ENCODE measurements around the gene FAM209A. TPM values are rescaled to one million over a fixed set of nuclear protein-coding genes. Genes with fewer than 3 reads are reported as not detected.

FAM209A gene
- total RNA-seq, 6 experiments from 2014 or later = 0.24 to 0.37 TPM; not detected in 4

DNA sequence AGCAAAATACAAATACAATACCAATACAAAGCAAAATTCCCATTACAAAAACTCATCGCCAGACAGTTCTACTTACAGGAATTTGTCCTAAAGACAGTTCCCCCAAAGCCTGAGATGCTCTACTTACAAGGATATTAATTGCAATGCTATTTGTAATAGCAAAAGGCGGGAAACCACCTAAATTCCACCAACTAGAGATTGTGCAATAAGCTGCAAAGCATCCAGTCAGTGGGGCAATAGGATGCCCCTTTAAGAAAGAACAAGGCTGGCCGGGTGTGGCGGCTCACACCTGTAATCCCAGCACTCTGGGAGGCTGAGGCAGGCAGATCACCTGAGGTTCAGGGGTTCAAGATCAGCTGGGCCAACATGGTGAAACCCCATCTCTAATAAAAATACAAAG, 47.6 kb downstream of the FAM209A start:
- H3K4me1 ChIP-seq = no peaks in the 10 kb centered on the region
- no peaks in the 10 kb centered on the region for H3K36me3 ChIP-seq
- intact Hi-C loops (cut with DNase I) = no loop called here
- no peak overlapping the region for H3K27ac ChIP-seq
- no peak overlapping the region for H3K4me3 ChIP-seq
- H3K27me3 ChIP-seq = no peaks in the 10 kb centered on the region
- ATAC-seq (no peak), DNase-seq (no peak)
- H3K9me3 ChIP-seq = no peaks in the 10 kb centered on the region
- WGBS (ENCODE audit: insufficient coverage, low coverage, low lambda C conversion rate, missing lambda C conversion rate) = 78% methylated on average over 4 of the region's 4 CpGs
- no peak for TF ChIP-seq POLR2A (IDR thresholded peaks at IDR 0.05)
- TF ChIP-seq, protein P1, sequence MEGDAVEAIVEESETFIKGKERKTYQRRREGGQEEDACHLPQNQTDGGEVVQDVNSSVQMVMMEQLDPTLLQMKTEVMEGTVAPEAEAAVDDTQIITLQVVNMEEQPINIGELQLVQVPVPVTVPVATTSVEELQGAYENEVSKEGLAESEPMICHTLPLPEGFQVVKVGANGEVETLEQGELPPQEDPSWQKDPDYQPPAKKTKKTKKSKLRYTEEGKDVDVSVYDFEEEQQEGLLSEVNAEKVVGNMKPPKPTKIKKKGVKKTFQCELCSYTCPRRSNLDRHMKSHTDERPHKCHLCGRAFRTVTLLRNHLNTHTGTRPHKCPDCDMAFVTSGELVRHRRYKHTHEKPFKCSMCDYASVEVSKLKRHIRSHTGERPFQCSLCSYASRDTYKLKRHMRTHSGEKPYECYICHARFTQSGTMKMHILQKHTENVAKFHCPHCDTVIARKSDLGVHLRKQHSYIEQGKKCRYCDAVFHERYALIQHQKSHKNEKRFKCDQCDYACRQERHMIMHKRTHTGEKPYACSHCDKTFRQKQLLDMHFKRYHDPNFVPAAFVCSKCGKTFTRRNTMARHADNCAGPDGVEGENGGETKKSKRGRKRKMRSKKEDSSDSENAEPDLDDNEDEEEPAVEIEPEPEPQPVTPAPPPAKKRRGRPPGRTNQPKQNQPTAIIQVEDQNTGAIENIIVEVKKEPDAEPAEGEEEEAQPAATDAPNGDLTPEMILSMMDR (IDR thresholded peaks at IDR 0.05) = no peak

DNA sequence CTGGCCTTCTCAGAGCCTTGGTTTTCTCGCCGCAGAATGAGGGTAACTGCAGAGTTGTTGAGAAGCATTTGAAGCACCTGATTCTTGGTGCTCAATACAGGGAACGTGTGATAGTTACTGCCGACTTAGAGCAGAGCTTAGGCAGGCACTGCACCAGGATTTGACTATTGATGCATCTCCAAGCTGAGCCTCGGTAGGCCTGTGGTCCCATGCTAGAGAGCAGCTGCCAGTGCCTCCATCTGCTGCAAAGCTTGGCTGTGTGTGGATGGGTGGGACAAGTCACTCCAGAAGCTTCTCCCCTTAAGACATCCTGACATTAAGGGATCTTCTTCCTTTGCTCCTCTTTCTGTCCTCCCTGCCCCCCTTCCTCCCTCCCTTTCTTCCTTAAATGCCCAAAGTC, 49.4 kb downstream of the FAM209A start:
- WGBS (ENCODE audit: insufficient coverage, low coverage, low lambda C conversion rate, missing lambda C conversion rate) = 30% methylated on average over 2 of the region's 5 CpGs
- Histone ChIP-seq H3K4me3 (no peak overlapping the region), H3K4me1 (no peaks in the 10 kb centered on the region), H3K27me3 (no peaks in the 10 kb centered on the region), H3K9me3 (no peaks in the 10 kb centered on the region), H3K27ac (no peak overlapping the region), H3K36me3 (no peaks in the 10 kb centered on the region)
- intact Hi-C loops (cut with DNase I) = no loop called here
- ATAC-seq (no peak), DNase-seq (no peak)
- TF ChIP-seq, protein P1 (IDR thresholded peaks at IDR 0.05) = no peak
- no peak for TF ChIP-seq POLR2A (IDR thresholded peaks at IDR 0.05)

DNA sequence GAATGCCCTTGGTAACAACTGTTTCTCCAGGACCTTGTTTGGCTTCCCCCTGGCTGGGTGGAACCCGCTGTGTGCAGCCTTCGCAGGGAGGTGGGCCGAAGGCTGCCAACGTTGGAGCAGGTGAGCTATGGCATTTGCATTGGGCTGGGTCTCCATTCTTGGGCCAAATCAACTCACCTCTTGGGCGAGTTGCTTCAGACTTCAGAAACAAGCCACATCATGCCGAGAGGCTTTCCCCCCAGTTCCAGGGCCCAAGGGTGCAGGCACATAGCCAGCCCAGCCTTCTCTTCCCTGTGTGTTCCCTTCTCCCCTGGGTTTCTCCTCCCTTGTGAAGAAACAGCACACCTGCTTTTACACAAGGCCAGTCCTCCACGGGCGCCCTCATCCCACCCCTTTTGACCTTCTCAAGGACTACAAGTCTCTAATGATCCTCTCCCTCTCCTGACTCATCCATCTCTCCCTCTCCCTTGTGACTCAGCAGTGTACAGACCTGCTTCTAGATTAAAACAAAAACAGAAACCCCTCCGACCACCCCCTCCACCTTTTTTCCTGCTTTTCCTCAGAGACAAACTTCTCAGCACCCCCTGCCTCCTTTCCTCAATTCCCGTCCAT, 50.1 kb downstream of the FAM209A start:
- Histone ChIP-seq H3K27me3 (no peaks in the 10 kb centered on the region), H3K4me3 (no peak overlapping the region), H3K36me3 (no peaks in the 10 kb centered on the region), H3K9me3 (no peaks in the 10 kb centered on the region), H3K4me1 (no peaks in the 10 kb centered on the region), H3K27ac (no peak overlapping the region)
- no peak for DNase-seq
- no peak for ATAC-seq
- 58% methylated on average over 5 of the region's 10 CpGs for WGBS (ENCODE audit: insufficient coverage, low coverage, low lambda C conversion rate, missing lambda C conversion rate)
- TF ChIP-seq POLR2A (IDR thresholded peaks at IDR 0.05) = no peak
- TF ChIP-seq, protein P1 (IDR thresholded peaks at IDR 0.05) = no peak
- intact Hi-C loops (cut with DNase I) = no loop called here

DNA sequence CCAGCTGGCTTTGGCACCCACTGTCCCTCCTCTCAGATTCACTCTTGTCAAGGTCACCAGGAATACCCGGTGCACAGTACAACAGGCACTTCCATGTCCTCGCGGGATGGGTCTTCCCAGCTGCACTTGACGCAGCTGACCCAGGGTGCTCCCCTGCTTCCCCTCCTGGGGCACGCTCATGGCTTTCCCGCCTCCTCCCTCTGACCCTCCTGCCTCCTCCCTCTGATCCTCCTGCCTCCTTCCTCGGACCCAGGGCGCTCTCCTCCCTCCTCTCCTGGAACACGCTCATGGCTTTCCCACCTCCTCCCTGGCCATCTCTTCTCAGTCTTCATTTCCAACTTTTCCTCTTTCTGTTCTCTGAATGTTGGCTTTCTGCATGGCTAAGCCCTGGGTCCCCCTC, 50.6 kb downstream of the FAM209A start:
- no peak for ATAC-seq
- WGBS (ENCODE audit: insufficient coverage, low coverage, low lambda C conversion rate, missing lambda C conversion rate) = 54% methylated on average over 6 of the region's 9 CpGs

More for the DNA sequence above, 50.6 kb downstream of the FAM209A start:
- H3K4me1 ChIP-seq = no peaks in the 10 kb centered on the region
- no peak for DNase-seq
- no peak overlapping the region for H3K27ac ChIP-seq
- TF ChIP-seq POLR2A (IDR thresholded peaks at IDR 0.05) = no peak
- TF ChIP-seq, protein P1 (IDR thresholded peaks at IDR 0.05) = no peak
- H3K4me3 ChIP-seq = no peak overlapping the region
- intact Hi-C loops (cut with DNase I) = no loop called here
- H3K27me3 ChIP-seq = no peaks in the 10 kb centered on the region
- no peaks in the 10 kb centered on the region for H3K36me3 ChIP-seq
- H3K9me3 ChIP-seq = no peaks in the 10 kb centered on the region

Other genes with a start within 250 kb of the FAM209A start
- 10 to 100 TPM; 31.6 to 66.5 (median 42.8) TPM for gene FAM210B, start 165.8 kb upstream of the FAM209A start, total RNA-seq
- 1 to 10 TPM; 1.5 to 7.4 (median 2.5) TPM for gene AURKA, start 132.5 kb upstream of the FAM209A start, total RNA-seq
- gene CSTF1, start 132.1 kb upstream of the FAM209A start, total RNA-seq = 10 to 100 TPM; 14.9 to 27.2 (median 16.6) TPM
- gene CASS4, start 112.5 kb upstream of the FAM209A start, total RNA-seq = 1 to 10 TPM in 2 of 6 experiments, under 1 TPM in 4; 0.66 to 2.1 (median 0.83) TPM
- gene RTF2, start 56.1 kb upstream of the FAM209A start, total RNA-seq = 10 to 100 TPM; 29.9 to 40.1 (median 32.6) TPM
- under 1 TPM in 1 of 6 experiments, not detected in 5; 0.44 TPM for gene FAM209B, start 8.5 kb downstream of the FAM209A start, total RNA-seq
- not detected for gene TFAP2C, start 104.6 kb downstream of the FAM209A start, total RNA-seq